K562 (cell line): Measurements from ENCODE around the gene PPP1R14C. TPM values are rescaled to one million over a fixed set of nuclear protein-coding genes. Genes with fewer than 3 reads are reported as not detected.

Source experiments
- ATAC-seq: fragments of 200-7000 bp; cut with Tn5 transposase; 3 replicates; pipeline ENCODE4 v1.9.1; 2020; ENCODE audit warnings: moderate library complexity
- BruUV-seq: library from RNA; stranded (reverse); fragments of 400-500 nt; replicated peaks from 2 replicates; lab custom pipeline; 2021; lab: Mats Ljungman, UMichigan
- CTCF ChIA-PET: fragments of 300-600 bp; formaldehyde crosslinking; extraction: SDS; loops from one replicate; lab custom pipeline; 2021; ENCODE audit warnings: low intra/inter-chr PET ratio; lab: Yijun Ruan, JAX
- POLR2A ChIA-PET: fragments of 300-600, 350-650 bp; sonication (Branson Sonifier 250); formaldehyde crosslinking; extraction: SDS; loops from one replicate; lab custom pipeline; 2021; ENCODE audit warnings: antibody characterized with exemption, inconsistent platforms; lab: Yijun Ruan, JAX
- DNase-seq, 4 experiments: peaks; one replicate each; pipeline versions ENCODE4 v3.0.0 to v3.0.0-alpha.2; 2011 to 2018; ENCODE audit warnings: low spot score in 3 of 4, mixed read lengths in 3 of 4; ENCODE audit errors: extremely low read depth in 1 of 4
- FAIRE-seq: peaks from 2 replicates; lab custom pipeline; 2011; peaks lifted over from hg19 to GRCh38; lab: Jason Lieb, UNC
- H2AFZ ChIP-seq: 2 replicates; pipeline ENCODE4 v1.6.0; 2011; ENCODE audit warnings: low read depth, low read length, control low read depth, inconsistent platforms
- H3K27ac ChIP-seq: fragments of 200-600 bp; 3 replicates; pipeline ENCODE4 v1.8.0; 2011; ENCODE audit warnings: low read depth, mild to moderate bottlenecking, control low read depth, inconsistent platforms, low read length, moderate library complexity, mixed read lengths; ENCODE audit errors: extremely low read depth
- H3K27me3 ChIP-seq, 2 experiments: fragments of 300-600 bp in 1 of 2; 2 replicates in 1 of 2; 3 replicates in 1 of 2; pipeline versions ENCODE4 v1.6.0 to v1.8.0; 2011; ENCODE audit warnings: inconsistent platforms in 2 of 2, low read length in 2 of 2, mild to moderate bottlenecking in 1 of 2, mixed read lengths in 1 of 2, moderate library complexity in 1 of 2; ENCODE audit not compliant: control insufficient read depth in 2 of 2, insufficient read depth in 2 of 2
- H3K36me3 ChIP-seq: fragments of 300-600 bp; 3 replicates; pipeline ENCODE4 v1.8.0; 2011; ENCODE audit warnings: mild to moderate bottlenecking, low read length, inconsistent platforms; ENCODE audit not compliant: control insufficient read depth, insufficient read depth
- H3K4me1 ChIP-seq, 2 experiments: fragments of 200-600 bp in 1 of 2; replicated peaks in 1 of 2; 2 replicates in 1 of 2; 3 replicates in 1 of 2; pipeline versions ENCODE4 v1.5.1 to v1.8.0; 2011; ENCODE audit warnings: inconsistent platforms in 2 of 2, low read length in 2 of 2, mild to moderate bottlenecking in 1 of 2, mixed read lengths in 1 of 2, moderate library complexity in 1 of 2; ENCODE audit not compliant: control insufficient read depth in 2 of 2, insufficient read depth in 2 of 2
- H3K4me2 ChIP-seq: 2 replicates; pipeline ENCODE4 v1.6.1; 2011; ENCODE audit warnings: low read length, control low read depth, inconsistent platforms, mixed read lengths; ENCODE audit not compliant: insufficient read depth
- H3K4me3 ChIP-seq: fragments of 200-600 bp; sonication (generic), shearing (Covaris generic); 2 replicates; pipeline ENCODE4 v1.5.1; 2016; ENCODE audit warnings: control low read depth, inconsistent platforms
- H3K79me2 ChIP-seq: fragments of 200-600 bp; 3 replicates; pipeline ENCODE4 v1.8.0; 2011; ENCODE audit warnings: low read length, inconsistent platforms; ENCODE audit not compliant: control insufficient read depth, insufficient read depth
- H3K9ac ChIP-seq, 2 experiments: 2 replicates each; pipeline versions ENCODE4 v1.6.0 to v1.6.1; 2011; ENCODE audit warnings: low read depth in 2 of 2, low read length in 2 of 2, control low read depth in 1 of 2, inconsistent platforms in 1 of 2, mild to moderate bottlenecking in 1 of 2, mixed read lengths in 1 of 2; ENCODE audit not compliant: insufficient read depth in 1 of 2
- H3K9me1 ChIP-seq: one replicate; pipeline ENCODE4 v1.6.0; 2011; ENCODE audit warnings: inconsistent platforms, mild to moderate bottlenecking, low read length, moderate library complexity; ENCODE audit not compliant: control insufficient read depth, insufficient read depth
- H3K9me3 ChIP-seq: replicated peaks from 2 replicates; pipeline ENCODE4 v1.5.1; 2011; ENCODE audit warnings: low read depth, low read length, inconsistent platforms; ENCODE audit not compliant: control insufficient read depth, insufficient read depth
- H4K20me1 ChIP-seq: replicated peaks from 2 replicates; pipeline ENCODE4 v1.6.1; 2011; ENCODE audit warnings: low read length, inconsistent platforms, mixed read lengths; ENCODE audit not compliant: control insufficient read depth, insufficient read depth
- ARID3A ChIP-seq: IDR thresholded peaks from 2 replicates; pipeline ENCODE4 v1.6.1; 2012; ENCODE audit warnings: low read depth, low read length, improper control_type of control experiment, borderline replicate concordance
- BRD9 ChIP-seq: fragments of 450-650 bp; IDR thresholded peaks from 2 replicates; pipeline ENCODE4 v1.6.1; 2018; ENCODE audit warnings: low read depth; ENCODE audit not compliant: partially characterized antibody
- CBFA2T2 ChIP-seq: fragments of 450-650 bp; conservative IDR thresholded peaks from 2 replicates; pipeline ENCODE4 v1.6.1; 2017; ENCODE audit warnings: mild to moderate bottlenecking
- CLOCK ChIP-seq: fragments of 250-450 bp; sonication (Bioruptor Pico); IDR thresholded peaks from 2 replicates; pipeline ENCODE4 v1.4.0; 2020; ENCODE audit warnings: mild to moderate bottlenecking, moderate library complexity, borderline replicate concordance
- KDM1A ChIP-seq, 2 experiments: fragments of 450-650 bp; IDR thresholded peaks; 2 replicates each; pipeline ENCODE4 v1.6.1; 2016; ENCODE audit warnings: mild to moderate bottlenecking in 2 of 2
- PBX2 ChIP-seq, 2 experiments: IDR thresholded peaks in 1 of 2; conservative IDR thresholded peaks in 1 of 2; 2 replicates each; pipeline ENCODE4 v1.6.1; 2016; ENCODE audit warnings: low read depth in 2 of 2, mild to moderate bottlenecking in 1 of 2, missing compliant biosample characterization in 1 of 2, missing genetic modification characterization in 1 of 2, moderate library complexity in 1 of 2
- ZHX1 ChIP-seq: fragments of 150-350 bp; conservative IDR thresholded peaks from 2 replicates; pipeline ENCODE4 v1.6.1; 2014; ENCODE audit warnings: low read length
- ZNF76 ChIP-seq: fragments of 250-450 bp; sonication (Bioruptor Pico); IDR thresholded peaks from 2 replicates; pipeline ENCODE4 v1.4.0; 2020; ENCODE audit warnings: mild to moderate bottlenecking, moderate library complexity, borderline replicate concordance
- WGBS: fragments of 100-300 bp; shearing (Covaris generic); methylation state at CpG from one replicate; pipeline ENCODE4 v1.1.6; 2016; ENCODE audit warnings: low coverage, mixed read lengths; ENCODE audit not compliant: insufficient coverage; ENCODE audit errors: missing lambda C conversion rate; 5-methylcytosine and 5-hydroxymethylcytosine counted together
- in situ Hi-C: fragments of 300-500 bp; cut with MboI; formaldehyde crosslinking; loops from 4 replicates; pipeline ENCODE4 v1.15.0; 2018; ENCODE audit warnings: inconsistent platforms, mixed read lengths
- intact Hi-C: fragments of 100-400 bp; cut with micrococcal nuclease; formaldehyde crosslinking; loops from 2 replicates; pipeline ENCODE4 v1.14.2; 2022
- polyA plus RNA-seq, 8 experiments: library from polyadenylated mRNA; depleted of rRNA in 4 of 8; stranded (reverse) in 5 of 8; unstranded in 3 of 8; fragments of >200 nt; fragmentation: Nextera tagmentation in 2 of 8; fragmentation: Illumina TruSeq in 1 of 8; extraction: Ambion mirVana in 2 of 8; extraction: Trizol in 1 of 8; gene quantifications; 2 replicates each; pipeline versions ENCODE4 v1.2.1 to v1.2.3, GENCODE V29; 2011 to 2014; ENCODE audit warnings: inconsistent platforms in 1 of 8, missing spikeins in 1 of 8
- total RNA-seq, 7 experiments: library from RNA; depleted of rRNA in 6 of 7; stranded (reverse); fragments of >200 nt in 6 of 7; fragmentation: Illumina TruSeq in 2 of 7; extraction: Trizol in 2 of 7; gene quantifications; 2 replicates each; pipeline versions ENCODE4 v1.2.1 to v1.2.3, GENCODE V29; 2011 to 2021; ENCODE audit warnings: low replicate concordance in 1 of 7

PPP1R14C gene
- total and polyA plus RNA-seq, 9 of the 15 experiments (the other 6 are each of a cell fraction or from before 2014, with no cell fraction given): 4.5 to 16.6 (median 11.9) TPM

GRCh38 chr6:150276168-150276936 lies 133.5 kb downstream of the PPP1R14C start:
- H2AFZ ChIP-seq: peak overlapping the region; percentile 81
- H4K20me1 ChIP-seq: no peaks in the 10 kb centered on the region
- H3K9me1 ChIP-seq: no peaks in the 10 kb centered on the region
- peaks cover 59 to 75% of the 10 kb centered on the region in 2 experiments for H3K4me1 ChIP-seq
- WGBS: 12% methylated on average over 8 of the region's 8 CpGs
- H3K79me2 ChIP-seq: no peaks in the 10 kb centered on the region
- intact Hi-C loops (loop anchor here (10.0 kb wide), 1 partner anchor 342 kb away; no protein-coding TSS in a partner anchor), in situ Hi-C loops (no loop called here)
- peak; percentile 71 for FAIRE-seq
- no TSS peak for BruUV-seq
- ATAC-seq: peak; percentile 63
- H3K36me3 ChIP-seq: no peaks in the 10 kb centered on the region
- H3K4me3 ChIP-seq: no peak overlapping the region
- no peaks in the 10 kb centered on the region for H3K9me3 ChIP-seq
- CTCF ChIA-PET: no interaction called here
- H3K27ac ChIP-seq: peak overlapping the region; percentile 63
- POLR2A ChIA-PET: interaction anchor here (0.6 to 1.9 kb wide), 9 partner anchors 10 to 137 kb away, joined by 3 to 6 read pairs (median 3); no protein-coding TSS in a partner anchor
- H3K27me3 ChIP-seq: no peaks in the 10 kb centered on the region
- peak overlapping the region; percentile 26 to 28; a peak in 3 of 4 replicates for H3K9ac ChIP-seq
- H3K4me2 ChIP-seq: peak overlapping the region; percentile 56
- peak in 3 of 4 experiments; percentile 50 to 85 (median 83) for DNase-seq
- peak; percentile 22 for TF ChIP-seq BRD9
- 0 out of 2 replicates have a peak, but pooled peaks have one; percentile 49 for TF ChIP-seq CLOCK (CRISPR knock-in tag)
- no peak for TF ChIP-seq PBX2 (CRISPR knock-in tag; IDR thresholded peaks at IDR 0.05; ENCODE audit: low read depth)
- TF ChIP-seq PBX2 (tag; conservative IDR thresholded peaks at IDR 0.05; ENCODE audit: low read depth): peak; percentile 77
- peak; percentile 43 to 65; a peak in 3 of 4 replicates for TF ChIP-seq KDM1A (IDR thresholded peaks at IDR 0.05)
- TF ChIP-seq CBFA2T2: peak; percentile 85
- TF ChIP-seq ARID3A: peak; percentile 86
- 0 out of 2 replicates have a peak, but pooled peaks have one; percentile 67 for TF ChIP-seq ZNF76 (CRISPR knock-in tag)
- TF ChIP-seq ZHX1: no peak
